ENCODE results near the gene ARHGAP24. TPM values are rescaled to one million over a fixed set of nuclear protein-coding genes. Genes with fewer than 3 reads are reported as not detected.
"Not testable (repeated sequence)": the region's sequence is repeated elsewhere in the genome, so short reads cannot be mapped to it uniquely, and the experiment has no call there.

The ARHGAP24 gene
- total RNA-seq, 1 donor from 2014 or later, result 48.6 TPM

- DNase-seq (ENCODE audit: low spot score), result no peak
These were observed 169.1 kb downstream of the ARHGAP24 start for GRCh38 chr4:85644061-85644460.

GRCh38 chr4:85650908-85651307, 176.0 kb downstream of the ARHGAP24 start:
- no peak for DNase-seq (ENCODE audit: low spot score)

- DNase-seq (ENCODE audit: low spot score), result no peak
These were observed 182.0 kb downstream of the ARHGAP24 start for GRCh38 chr4:85656759-85657505.

- no peak for DNase-seq (ENCODE audit: low spot score)
These were observed 184.0 kb downstream of the ARHGAP24 start for GRCh38 chr4:85658766-85659439.

GRCh38 chr4:85659610-85660218, 184.8 kb downstream of the ARHGAP24 start:
- DNase-seq (ENCODE audit: low spot score), result no peak

GRCh38 chr4:85666625-85667024, 191.7 kb downstream of the ARHGAP24 start:
- not testable (repeated sequence) for DNase-seq (ENCODE audit: low spot score)

- no peak for DNase-seq (ENCODE audit: low spot score)
These were observed 194.3 kb downstream of the ARHGAP24 start for GRCh38 chr4:85669204-85669603.

- no peak for DNase-seq (ENCODE audit: low spot score)
These were observed 195.1 kb downstream of the ARHGAP24 start for GRCh38 chr4:85669992-85670548.

- DNase-seq (ENCODE audit: low spot score), result no peak
These were observed 196.2 kb downstream of the ARHGAP24 start for GRCh38 chr4:85671120-85671519.

GRCh38 chr4:85672116-85672515, 197.2 kb downstream of the ARHGAP24 start:
- DNase-seq (ENCODE audit: low spot score), result no peak

- DNase-seq (ENCODE audit: low spot score), result no peak
These were observed 198.0 kb downstream of the ARHGAP24 start for GRCh38 chr4:85672959-85673358.

- no peak for DNase-seq (ENCODE audit: low spot score)
These were observed 198.6 kb downstream of the ARHGAP24 start for GRCh38 chr4:85673540-85673939.

- DNase-seq (ENCODE audit: low spot score), result no peak
These were observed 200.4 kb downstream of the ARHGAP24 start for GRCh38 chr4:85675076-85676049.

- DNase-seq (ENCODE audit: low spot score), result no peak
These were observed 201.1 kb downstream of the ARHGAP24 start for GRCh38 chr4:85676050-85676425.

- no peak for DNase-seq (ENCODE audit: low spot score)
These were observed 202.1 kb downstream of the ARHGAP24 start for GRCh38 chr4:85676850-85677590.

GRCh38 chr4:85681221-85681657, 206.3 kb downstream of the ARHGAP24 start:
- DNase-seq (ENCODE audit: low spot score), result no peak

GRCh38 chr4:85681921-85682320, 207.0 kb downstream of the ARHGAP24 start:
- no peak for DNase-seq (ENCODE audit: low spot score)

GRCh38 chr4:85682391-85682790, 207.4 kb downstream of the ARHGAP24 start:
- DNase-seq (ENCODE audit: low spot score), result no peak

- no peak for DNase-seq (ENCODE audit: low spot score)
These were observed 209.7 kb downstream of the ARHGAP24 start for GRCh38 chr4:85684676-85685075.

GRCh38 chr4:85686398-85686797, 211.4 kb downstream of the ARHGAP24 start:
- DNase-seq (ENCODE audit: low spot score), result no peak
